Measurements from ENCODE around the gene EBF3. TPM values are rescaled to one million over a fixed set of nuclear protein-coding genes. Genes with fewer than 3 reads are reported as not detected.
A peak's percentile ranks its signal among the peaks of the same experiment; 100 is the strongest.

EBF3 gene
- total RNA-seq, 4 donors from 2014 or later = 1.4 to 4.2 (median 2.4) TPM

DNA sequence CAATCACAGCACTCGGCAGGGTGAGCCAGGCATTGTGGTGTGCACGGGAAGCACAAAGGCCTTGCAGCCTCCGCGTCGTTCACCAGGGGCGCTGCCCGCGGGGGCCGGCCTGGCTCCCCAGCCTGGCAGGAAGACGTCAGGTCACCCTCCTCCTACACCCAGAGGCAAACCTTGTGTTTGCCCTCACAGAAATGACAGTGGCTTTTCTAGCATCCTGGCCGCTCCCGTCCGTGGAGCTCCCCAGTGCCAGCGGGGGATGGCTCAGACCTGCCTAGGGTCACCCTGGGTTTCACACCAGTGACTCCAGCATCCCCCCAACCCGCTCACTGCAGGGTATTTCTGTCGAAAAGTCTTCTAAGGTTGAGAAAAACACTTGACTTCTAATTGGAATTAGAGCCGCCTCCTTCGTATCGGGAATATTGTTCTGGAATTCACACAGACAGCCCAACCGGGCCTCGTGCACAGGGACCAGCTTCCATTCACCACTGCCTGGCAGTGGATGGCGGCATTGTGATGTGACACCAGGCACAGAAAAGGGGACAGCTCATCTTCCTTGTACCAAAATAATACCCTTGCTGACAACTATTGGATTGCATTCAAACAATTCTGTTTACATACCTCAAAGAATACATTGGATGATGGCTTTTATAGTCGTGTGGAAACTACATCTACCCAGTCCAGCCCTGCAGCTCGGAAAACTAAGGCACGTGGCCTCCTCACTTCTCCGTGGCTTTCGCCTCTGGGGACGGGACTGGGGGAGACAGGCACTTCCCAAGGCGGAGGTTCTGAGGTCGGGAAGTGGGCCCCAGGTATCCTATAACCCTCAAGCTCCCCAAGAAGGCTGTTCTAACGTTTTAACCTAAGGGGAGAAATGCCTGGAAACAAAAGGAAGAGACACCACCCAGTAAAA is 109.0 kb downstream of the EBF3 start:
- Histone ChIP-seq H3K27me3 (peaks cover 9% of the 10 kb centered on the region), H3K9me3 (no peaks in the 10 kb centered on the region), H3K4me1 (peaks cover 3% of the 10 kb centered on the region), H3K27ac (no peak overlapping the region), H3K36me3 (no peaks in the 10 kb centered on the region), H3K4me3 (no peak overlapping the region)
- DNase-seq (ENCODE audit: low spot score in 2 of 2) = peak in 1 of 2 donors; percentile 54
- 82% methylated on average over 31 of the region's 31 CpGs for WGBS
- no peak for TF ChIP-seq POLR2AphosphoS5 (IDR thresholded peaks at IDR 0.05)
- TF ChIP-seq, protein P1, sequence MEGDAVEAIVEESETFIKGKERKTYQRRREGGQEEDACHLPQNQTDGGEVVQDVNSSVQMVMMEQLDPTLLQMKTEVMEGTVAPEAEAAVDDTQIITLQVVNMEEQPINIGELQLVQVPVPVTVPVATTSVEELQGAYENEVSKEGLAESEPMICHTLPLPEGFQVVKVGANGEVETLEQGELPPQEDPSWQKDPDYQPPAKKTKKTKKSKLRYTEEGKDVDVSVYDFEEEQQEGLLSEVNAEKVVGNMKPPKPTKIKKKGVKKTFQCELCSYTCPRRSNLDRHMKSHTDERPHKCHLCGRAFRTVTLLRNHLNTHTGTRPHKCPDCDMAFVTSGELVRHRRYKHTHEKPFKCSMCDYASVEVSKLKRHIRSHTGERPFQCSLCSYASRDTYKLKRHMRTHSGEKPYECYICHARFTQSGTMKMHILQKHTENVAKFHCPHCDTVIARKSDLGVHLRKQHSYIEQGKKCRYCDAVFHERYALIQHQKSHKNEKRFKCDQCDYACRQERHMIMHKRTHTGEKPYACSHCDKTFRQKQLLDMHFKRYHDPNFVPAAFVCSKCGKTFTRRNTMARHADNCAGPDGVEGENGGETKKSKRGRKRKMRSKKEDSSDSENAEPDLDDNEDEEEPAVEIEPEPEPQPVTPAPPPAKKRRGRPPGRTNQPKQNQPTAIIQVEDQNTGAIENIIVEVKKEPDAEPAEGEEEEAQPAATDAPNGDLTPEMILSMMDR (IDR thresholded peaks at IDR 0.05) = no peak

DNA sequence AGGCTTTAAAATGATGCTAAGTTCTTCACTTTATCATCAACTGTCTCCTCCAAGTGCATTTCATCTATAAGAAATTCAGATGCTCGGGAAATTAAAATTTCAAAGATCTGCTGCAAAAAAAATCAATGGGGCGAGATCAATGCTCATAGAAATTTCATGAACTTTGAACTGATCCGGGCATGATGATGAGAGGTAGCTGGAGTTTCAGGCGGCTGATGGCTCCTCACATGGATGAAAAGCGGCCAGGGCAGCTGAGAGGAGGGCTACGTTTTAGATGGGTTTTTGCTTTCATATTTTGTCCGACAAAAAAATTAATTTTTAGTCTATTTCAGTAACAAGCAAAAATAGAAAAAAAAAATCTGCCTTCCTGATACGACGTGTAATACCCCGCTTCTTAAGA is 109.9 kb downstream of the EBF3 start:
- no peaks in the 10 kb centered on the region for H3K36me3 ChIP-seq
- peak in 1 of 2 donors; percentile 53 for DNase-seq (ENCODE audit: low spot score in 2 of 2)
- WGBS = 91% methylated on average over 10 of the region's 10 CpGs
- peaks cover 9% of the 10 kb centered on the region for H3K27me3 ChIP-seq
- TF ChIP-seq POLR2A (IDR thresholded peaks at IDR 0.05) (no peak), EP300 (IDR thresholded peaks at IDR 0.05) (no peak), POLR2AphosphoS5 (IDR thresholded peaks at IDR 0.05) (no peak)
- TF ChIP-seq, protein P1 (IDR thresholded peaks at IDR 0.05) = no peak
- no peak overlapping the region for H3K4me3 ChIP-seq
- H3K4me1 ChIP-seq = peaks cover 3% of the 10 kb centered on the region
- H3K27ac ChIP-seq = no peak overlapping the region
- H3K9me3 ChIP-seq = no peaks in the 10 kb centered on the region

DNA sequence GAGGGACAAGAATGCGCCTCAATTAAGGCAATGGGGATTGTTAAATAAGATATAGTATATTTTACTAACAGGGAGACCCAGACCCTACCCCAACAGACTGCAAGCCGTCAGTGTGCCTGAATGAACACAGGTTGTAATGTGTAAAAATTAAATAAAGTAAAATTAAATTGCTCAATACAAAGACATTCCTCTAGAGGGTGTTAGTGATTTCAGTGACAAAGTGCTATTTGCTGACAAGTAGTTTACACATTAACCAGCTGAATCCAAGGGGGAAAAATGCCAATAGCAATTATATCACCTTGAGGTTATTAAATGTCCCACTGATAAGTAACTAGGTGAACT is 110.5 kb downstream of the EBF3 start:
- Histone ChIP-seq H3K4me1 (peaks cover 3% of the 10 kb centered on the region), H3K36me3 (no peaks in the 10 kb centered on the region), H3K9me3 (no peaks in the 10 kb centered on the region), H3K27me3 (peaks cover 9% of the 10 kb centered on the region), H3K4me3 (no peak overlapping the region), H3K27ac (no peak overlapping the region)
- no peak for DNase-seq (ENCODE audit: low spot score in 2 of 2)
- TF ChIP-seq POLR2AphosphoS5 (IDR thresholded peaks at IDR 0.05) = no peak
- TF ChIP-seq EP300 (IDR thresholded peaks at IDR 0.05) = no peak
- TF ChIP-seq, protein P1 (IDR thresholded peaks at IDR 0.05) = no peak
- no peak for TF ChIP-seq POLR2A (IDR thresholded peaks at IDR 0.05)
- WGBS = 36% methylated on average over 2 of the region's 2 CpGs

DNA sequence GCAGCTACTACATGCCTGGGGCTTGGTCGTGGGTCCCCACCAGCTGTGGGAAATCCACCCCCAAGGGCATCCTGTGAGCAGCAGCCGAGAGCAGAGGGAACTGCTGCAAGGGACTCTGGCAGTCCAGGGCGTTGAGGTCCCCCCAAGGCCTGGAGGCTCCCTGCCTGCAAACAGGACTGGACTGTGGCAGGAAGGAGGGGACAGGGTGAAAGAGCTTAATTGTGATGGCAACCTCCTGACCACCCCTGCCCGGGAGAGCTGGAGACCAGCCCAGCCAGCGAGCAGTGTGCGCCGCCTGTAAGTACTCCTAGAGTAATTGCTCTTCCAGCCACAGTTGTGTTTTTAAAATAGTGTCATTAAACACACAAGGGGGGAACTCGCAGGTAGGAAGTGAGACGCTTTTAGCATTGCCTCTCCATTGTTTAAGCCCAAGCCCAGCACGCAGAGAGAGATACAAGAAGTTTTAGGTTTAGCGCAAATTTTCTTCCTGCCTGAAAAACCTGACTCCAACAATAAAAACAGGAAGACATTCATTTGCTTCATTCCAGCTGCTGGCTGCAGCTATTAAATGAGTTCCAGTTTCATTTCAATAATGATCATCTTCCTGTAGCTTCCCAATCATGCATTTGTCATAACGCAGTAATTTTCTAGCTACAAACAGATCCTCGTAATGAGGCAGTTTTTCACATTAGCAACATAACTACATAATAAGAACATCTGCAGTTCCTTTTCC is 111.1 kb downstream of the EBF3 start:
- WGBS = 35% methylated on average over 13 of the region's 13 CpGs
- H3K4me1 ChIP-seq = peaks cover 3% of the 10 kb centered on the region
- TF ChIP-seq POLR2A (IDR thresholded peaks at IDR 0.05) (no peak), EP300 (IDR thresholded peaks at IDR 0.05) (no peak), POLR2AphosphoS5 (IDR thresholded peaks at IDR 0.05) (no peak)
- TF ChIP-seq, protein P1 (IDR thresholded peaks at IDR 0.05) = no peak
- no peak overlapping the region for H3K4me3 ChIP-seq
- DNase-seq (ENCODE audit: low spot score in 2 of 2) = peak; percentile 25 to 62
- no peak overlapping the region for H3K27ac ChIP-seq
- no peaks in the 10 kb centered on the region for H3K36me3 ChIP-seq
- no peaks in the 10 kb centered on the region for H3K9me3 ChIP-seq
- H3K27me3 ChIP-seq = peaks cover 11% of the 10 kb centered on the region

Data from suprapubic skin (tissue), 4 donors.